HEK293T (cell line): ENCODE measurements around the gene MANSC1.

ENCODE experiments used
- BHLHE40 ChIP-seq: fragments of 450-650 bp; IDR thresholded peaks from 2 replicates; pipeline ENCODE4 v1.6.1; 2016; ENCODE audit warnings: mild to moderate bottlenecking, moderate library complexity, borderline replicate concordance
- ELF4 ChIP-seq: fragments of 450-650 bp; IDR thresholded peaks from 2 replicates; pipeline ENCODE4 v1.6.1; 2017; ENCODE audit warnings: antibody characterized with exemption
- FOXK2 ChIP-seq: fragments of 450-650 bp; IDR thresholded peaks from 2 replicates; pipeline ENCODE4 v1.6.1; 2016; ENCODE audit warnings: mild to moderate bottlenecking
- LEF1 ChIP-seq: fragments of 450-650 bp; IDR thresholded peaks from 2 replicates; pipeline ENCODE4 v1.6.1; 2017; ENCODE audit warnings: mild to moderate bottlenecking, borderline replicate concordance
- NFRKB ChIP-seq: fragments of 450-650 bp; IDR thresholded peaks from 2 replicates; pipeline ENCODE4 v1.6.1; 2016; ENCODE audit warnings: mild to moderate bottlenecking, moderate library complexity
- ZNF384 ChIP-seq: fragments of 450-650 bp; IDR thresholded peaks from 2 replicates; pipeline ENCODE4 v1.6.1; 2016

DNA sequence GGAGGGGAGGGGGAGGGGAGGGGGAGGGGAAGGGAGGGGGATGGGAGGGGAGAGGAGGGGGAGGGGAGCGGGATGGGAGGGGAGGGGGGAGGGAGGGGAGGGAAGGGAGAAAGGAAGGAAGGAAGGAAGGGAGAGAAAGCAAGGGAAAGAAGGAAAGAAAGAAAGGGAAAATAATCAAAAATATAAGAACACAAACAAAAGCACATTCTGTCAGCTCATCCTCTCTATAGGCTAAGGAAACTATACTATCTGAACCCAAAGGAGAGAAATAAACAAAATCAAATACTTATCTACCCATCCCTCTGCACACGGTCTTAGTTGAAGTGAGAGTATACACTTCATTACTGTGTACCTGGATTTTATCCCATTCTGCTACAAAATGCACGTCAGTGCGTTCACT, 26.9 kb downstream of the MANSC1 start:
- TF ChIP-seq NFRKB (no peak), BHLHE40 (no peak), LEF1 (no peak), ZNF384 (no peak), FOXK2 (no peak), ELF4 (no peak)
